ENCODE measurements around the gene WDFY4.

The WDFY4 gene

GRCh38 chr10:48655411-48656240, 29.0 kb upstream of the WDFY4 start:
- peak; percentile 55 for DNase-seq (ENCODE audit: low read depth)
- peak overlapping the region; percentile 51 for H3K4me3 ChIP-seq (ENCODE audit: low read length)
- TF ChIP-seq, protein P1, sequence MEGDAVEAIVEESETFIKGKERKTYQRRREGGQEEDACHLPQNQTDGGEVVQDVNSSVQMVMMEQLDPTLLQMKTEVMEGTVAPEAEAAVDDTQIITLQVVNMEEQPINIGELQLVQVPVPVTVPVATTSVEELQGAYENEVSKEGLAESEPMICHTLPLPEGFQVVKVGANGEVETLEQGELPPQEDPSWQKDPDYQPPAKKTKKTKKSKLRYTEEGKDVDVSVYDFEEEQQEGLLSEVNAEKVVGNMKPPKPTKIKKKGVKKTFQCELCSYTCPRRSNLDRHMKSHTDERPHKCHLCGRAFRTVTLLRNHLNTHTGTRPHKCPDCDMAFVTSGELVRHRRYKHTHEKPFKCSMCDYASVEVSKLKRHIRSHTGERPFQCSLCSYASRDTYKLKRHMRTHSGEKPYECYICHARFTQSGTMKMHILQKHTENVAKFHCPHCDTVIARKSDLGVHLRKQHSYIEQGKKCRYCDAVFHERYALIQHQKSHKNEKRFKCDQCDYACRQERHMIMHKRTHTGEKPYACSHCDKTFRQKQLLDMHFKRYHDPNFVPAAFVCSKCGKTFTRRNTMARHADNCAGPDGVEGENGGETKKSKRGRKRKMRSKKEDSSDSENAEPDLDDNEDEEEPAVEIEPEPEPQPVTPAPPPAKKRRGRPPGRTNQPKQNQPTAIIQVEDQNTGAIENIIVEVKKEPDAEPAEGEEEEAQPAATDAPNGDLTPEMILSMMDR (conservative IDR thresholded peaks at IDR 0.05; ENCODE audit: low read depth, low read length): no peak

GRCh38 chr10:48656241-48656913, 28.3 kb upstream of the WDFY4 start:
- peak overlapping the region; percentile 51 for H3K4me3 ChIP-seq (ENCODE audit: low read length)
- TF ChIP-seq, protein P1 (conservative IDR thresholded peaks at IDR 0.05; ENCODE audit: low read depth, low read length): peak; percentile 81
- DNase-seq (ENCODE audit: low read depth): peak; percentile 46

DNA sequence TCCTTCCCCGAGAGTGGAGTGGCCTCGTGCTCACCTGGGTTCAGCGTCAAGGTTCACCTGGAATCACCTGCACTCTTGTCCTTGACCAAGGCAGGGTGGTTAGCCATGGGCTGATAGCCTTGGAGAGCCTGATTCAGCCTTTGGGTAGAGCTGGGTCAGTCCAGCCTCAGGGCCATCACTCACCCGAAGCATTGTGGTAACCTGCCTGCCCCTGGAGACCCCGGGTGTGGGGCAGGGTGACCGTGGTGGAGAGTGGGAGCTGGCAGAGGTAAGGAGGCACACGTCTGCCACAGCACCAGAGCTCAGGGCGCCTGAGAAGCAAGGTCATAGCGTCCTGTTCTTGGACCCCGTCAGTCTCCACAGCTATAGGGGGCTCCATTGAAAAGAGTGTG, 27.8 kb upstream of the WDFY4 start:
- H3K4me3 ChIP-seq (ENCODE audit: low read length): no peak overlapping the region
- DNase-seq (ENCODE audit: low read depth): no peak
- TF ChIP-seq, protein P1 (conservative IDR thresholded peaks at IDR 0.05; ENCODE audit: low read depth, low read length): no peak

DNA sequence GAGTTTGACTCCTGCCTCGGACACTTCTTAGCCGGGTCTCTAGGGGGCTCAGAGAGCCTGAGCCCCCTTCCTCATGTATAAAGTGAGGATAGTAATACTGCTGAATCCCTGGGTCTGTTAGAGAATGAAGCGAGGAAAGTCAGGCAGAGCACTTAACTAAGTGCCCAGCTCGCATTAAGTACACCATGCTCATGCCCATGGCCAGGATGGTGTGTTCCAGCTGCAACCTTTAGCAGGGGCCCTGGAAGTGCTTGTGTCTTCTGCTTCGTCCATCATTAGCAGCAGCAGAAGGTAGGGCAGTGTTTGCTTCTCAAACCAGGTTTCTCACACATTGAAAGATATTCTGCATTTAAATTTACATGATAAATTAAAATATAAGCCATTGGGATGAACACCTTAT, 27.3 kb upstream of the WDFY4 start:
- no peak overlapping the region for H3K4me3 ChIP-seq (ENCODE audit: low read length)
- DNase-seq (ENCODE audit: low read depth): no peak
- TF ChIP-seq, protein P1 (conservative IDR thresholded peaks at IDR 0.05; ENCODE audit: low read depth, low read length): no peak

DNA sequence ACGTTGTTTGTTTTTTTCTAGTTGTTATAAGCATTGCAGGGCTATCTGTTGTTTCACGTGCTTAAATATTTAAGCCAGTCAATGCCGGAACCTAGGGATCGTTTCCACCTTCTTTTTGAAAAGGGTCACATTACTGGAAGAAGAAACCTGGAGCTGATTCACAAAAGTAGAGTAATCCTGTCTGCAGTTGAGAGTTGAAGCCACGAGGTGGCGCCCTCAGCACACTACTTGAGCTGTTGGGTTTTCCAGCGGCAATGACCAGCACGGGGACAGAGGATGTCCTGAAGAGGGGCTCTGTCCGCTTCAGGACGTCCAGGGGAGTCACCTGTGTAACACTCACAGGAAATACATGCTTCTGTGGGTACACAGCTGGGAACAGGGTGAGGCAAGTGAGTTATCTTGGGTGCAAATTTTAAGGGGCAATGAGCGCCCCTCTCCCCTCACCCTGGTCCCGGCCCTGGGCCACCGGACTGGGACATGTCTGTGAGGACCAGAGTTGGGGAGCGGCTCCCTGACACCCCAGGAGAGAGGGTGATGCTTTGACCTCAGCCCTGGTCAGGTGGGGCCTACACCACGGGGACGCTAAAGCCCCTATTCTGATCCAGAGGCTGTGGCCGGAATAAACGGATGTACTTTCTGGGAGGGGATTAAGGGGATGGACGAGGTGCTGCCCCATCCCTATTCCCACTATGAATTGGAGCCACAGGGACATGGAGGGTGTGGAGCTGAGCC, 26.3 kb upstream of the WDFY4 start:
- no peak overlapping the region for H3K4me3 ChIP-seq (ENCODE audit: low read length)
- TF ChIP-seq, protein P1 (conservative IDR thresholded peaks at IDR 0.05; ENCODE audit: low read depth, low read length): peak; percentile 91
- DNase-seq (ENCODE audit: low read depth): no peak

DNA sequence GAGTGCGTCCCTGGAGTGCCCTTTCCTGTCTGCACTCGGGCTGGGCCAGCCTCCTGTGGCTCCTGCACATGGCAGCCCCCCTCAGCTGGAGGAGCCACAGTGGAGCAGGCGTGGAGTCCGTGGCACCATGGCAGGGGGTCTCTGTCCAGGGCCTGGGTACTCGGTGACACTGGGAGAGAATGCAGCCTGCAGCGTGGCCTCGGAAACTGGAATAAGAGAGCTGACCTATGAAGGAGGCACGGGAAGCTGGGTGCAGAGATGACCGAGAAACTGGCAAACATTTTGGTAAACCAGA, 25.8 kb upstream of the WDFY4 start:
- TF ChIP-seq, protein P1 (conservative IDR thresholded peaks at IDR 0.05; ENCODE audit: low read depth, low read length): no peak
- DNase-seq (ENCODE audit: low read depth): no peak
- H3K4me3 ChIP-seq (ENCODE audit: low read length): no peak overlapping the region

Data from retinal pigment epithelial cell (primary cell).